Fibroblast of mammary gland (primary cell): Measurements from ENCODE around the gene VTI1B.

Experiments used
- DNase-seq: peaks from one replicate; pipeline ENCODE4 v3.0.0-alpha.2; 2010; ENCODE audit warnings: low read depth
- H3K4me3 ChIP-seq: 2 replicates; pipeline ENCODE4 v1.5.1; 2011; ENCODE audit warnings: low read depth, mild to moderate bottlenecking, low read length, moderate library complexity; ENCODE audit not compliant: control insufficient read depth
- CTCF ChIP-seq: conservative IDR thresholded peaks from 2 replicates; pipeline ENCODE4 v1.5.1; 2011; ENCODE audit warnings: low read depth, low read length, inconsistent platforms; ENCODE audit not compliant: control insufficient read depth, insufficient read depth

VTI1B gene

DNA sequence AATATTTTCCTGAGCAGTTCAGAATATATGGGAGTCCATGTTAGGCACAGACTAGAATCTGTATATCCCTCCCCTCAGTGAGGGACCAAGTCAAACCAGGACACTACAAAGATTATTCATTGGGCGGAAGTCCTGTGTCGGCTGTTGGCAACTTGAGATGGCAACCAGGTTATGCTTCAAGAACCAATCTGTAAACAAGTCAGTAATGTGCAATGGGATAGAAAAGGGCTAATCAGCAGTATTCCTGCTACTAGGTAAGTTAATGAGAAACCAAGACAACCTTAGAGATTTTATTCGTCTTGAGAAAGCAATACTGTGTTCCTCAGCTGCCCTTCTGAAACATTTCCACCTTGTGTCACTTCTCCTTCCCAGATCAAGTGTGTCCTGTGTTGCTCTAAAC lies 28.3 kb downstream of the VTI1B start:
- no peak overlapping the region for H3K4me3 ChIP-seq
- DNase-seq = no peak

GRCh38 chr14:67645414-67645813 lies 29.0 kb downstream of the VTI1B start:
- TF ChIP-seq CTCF = no peak
- H3K4me3 ChIP-seq = no peak overlapping the region

More for the DNA sequence above, 28.3 kb downstream of the VTI1B start:
- TF ChIP-seq CTCF = no peak

GRCh38 chr14:67644428-67644827 lies 30.0 kb downstream of the VTI1B start:
- H3K4me3 ChIP-seq = no peak overlapping the region
- no peak for TF ChIP-seq CTCF
- DNase-seq = no peak

More at GRCh38 chr14:67645414-67645813, 29.0 kb downstream of the VTI1B start:
- DNase-seq = no peak

- no peak for DNase-seq
- TF ChIP-seq CTCF = no peak
- H3K4me3 ChIP-seq = no peak overlapping the region
Measured at GRCh38 chr14:67643713-67644112, 30.7 kb downstream of the VTI1B start.

GRCh38 chr14:67641902-67642749 lies 32.3 kb downstream of the VTI1B start:
- H3K4me3 ChIP-seq = no peak overlapping the region
- no peak for TF ChIP-seq CTCF
- no peak for DNase-seq

DNA sequence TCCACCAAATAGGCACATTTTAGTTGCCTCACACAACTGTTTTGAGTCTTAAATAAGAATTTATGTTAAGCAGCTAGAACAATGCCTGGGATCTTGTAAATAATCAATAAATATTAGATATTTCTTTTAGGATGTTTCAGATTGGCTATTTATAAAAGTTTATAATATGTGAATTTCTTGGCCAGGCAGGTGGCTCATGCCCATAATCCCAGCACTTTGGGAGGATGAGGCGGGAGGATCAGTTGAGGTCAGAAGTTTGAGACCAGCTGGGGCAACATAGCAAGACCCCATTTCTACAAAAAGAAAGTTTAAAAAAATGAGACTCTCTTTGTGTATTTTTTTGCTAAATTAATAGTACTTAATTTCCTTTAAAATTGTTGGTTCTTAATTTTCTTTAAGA lies 33.0 kb downstream of the VTI1B start:
- H3K4me3 ChIP-seq = no peak overlapping the region
- no peak for DNase-seq
- TF ChIP-seq CTCF = no peak
